SK-N-SH (cell line): ENCODE data around the gene TRAF2. TPM values are rescaled to one million over a fixed set of nuclear protein-coding genes. Genes with fewer than 3 reads are reported as not detected.

Source experiments
- CTCF ChIA-PET: fragments of 300-600, 350-600 bp; formaldehyde crosslinking; extraction: SDS; loops from one replicate; lab custom pipeline; 2021; lab: Yijun Ruan, JAX
- POLR2A ChIA-PET: fragments of 350-600 bp; sonication (Branson Sonifier 250); formaldehyde crosslinking; extraction: SDS; loops from one replicate; lab custom pipeline; 2020; ENCODE audit warnings: antibody characterized with exemption, inconsistent platforms; lab: Yijun Ruan, JAX
- DNase-seq: peaks from one replicate; pipeline ENCODE4 v3.0.0; 2012
- H2AFZ ChIP-seq: fragments of 200-600 bp; sonication (generic); 2 replicates; pipeline ENCODE4 v1.8.1; 2016; ENCODE audit warnings: antibody characterized with exemption, mild to moderate bottlenecking, low read depth
- H3F3A ChIP-seq: fragments of 200-600 bp; sonication (generic); replicated peaks from 2 replicates; pipeline ENCODE3; 2016; ENCODE audit warnings: antibody characterized with exemption, mild to moderate bottlenecking; ENCODE audit not compliant: insufficient read depth
- H3K27ac ChIP-seq, 2 experiments: fragments of 200-500 bp in 1 of 2; fragments of 200-600 bp in 1 of 2; sonication (Bioruptor generic) in 1 of 2; sonication (generic), shearing (Covaris generic) in 1 of 2; 2 replicates each; pipeline versions ENCODE4 v1.5.1 to v1.6.1; 2014 to 2016; ENCODE audit warnings: low read depth in 2 of 2, inconsistent platforms in 1 of 2, low read length in 1 of 2, mild to moderate bottlenecking in 1 of 2, mixed read lengths in 1 of 2
- H3K27me3 ChIP-seq: fragments of 200-600 bp; sonication (generic), shearing (Covaris generic); 2 replicates; pipeline ENCODE4 v1.6.1; 2016; ENCODE audit warnings: mixed run types; ENCODE audit not compliant: insufficient read depth
- H3K36me3 ChIP-seq, 2 experiments: fragments of 200-500 bp in 1 of 2; fragments of 200-600 bp in 1 of 2; sonication (Bioruptor generic) in 1 of 2; sonication (generic) in 1 of 2; replicated peaks in 1 of 2; 2 replicates each; pipeline versions ENCODE3 to v1.5.1; 2014 to 2016; ENCODE audit warnings: low read length in 1 of 2, mild to moderate bottlenecking in 1 of 2; ENCODE audit not compliant: insufficient read depth in 2 of 2, control insufficient read depth in 1 of 2
- H3K4me1 ChIP-seq, 2 experiments: fragments of 200-500 bp in 1 of 2; fragments of 200-600 bp in 1 of 2; sonication (Bioruptor generic) in 1 of 2; sonication (generic), shearing (Covaris generic) in 1 of 2; 2 replicates each; pipeline versions ENCODE4 v1.5.1 to v1.6.1; 2014 to 2016; ENCODE audit warnings: low read depth in 1 of 2, low read length in 1 of 2, mixed run types in 1 of 2; ENCODE audit not compliant: insufficient read depth in 2 of 2, control insufficient read depth in 1 of 2
- H3K4me2 ChIP-seq: fragments of 200-600 bp; sonication (generic), shearing (Covaris generic); 2 replicates; pipeline ENCODE4 v1.6.1; 2017; ENCODE audit warnings: mixed run types
- H3K4me3 ChIP-seq, 2 experiments: fragments of 200-500 bp in 1 of 2; fragments of 200-600 bp in 1 of 2; sonication (Bioruptor generic) in 1 of 2; sonication (generic), shearing (Covaris generic) in 1 of 2; 2 replicates each; pipeline versions ENCODE4 v1.5.1 to v1.8.1; 2014 to 2016; ENCODE audit warnings: low read depth in 2 of 2, inconsistent platforms in 1 of 2, low read length in 1 of 2, mild to moderate bottlenecking in 1 of 2, mixed read lengths in 1 of 2, moderate library complexity in 1 of 2
- H3K79me2 ChIP-seq: fragments of 200-600 bp; sonication (generic); 2 replicates; pipeline ENCODE4 v1.8.1; 2017; ENCODE audit warnings: mild to moderate bottlenecking; ENCODE audit not compliant: insufficient read depth
- H3K9ac ChIP-seq: fragments of 200-600 bp; sonication (generic); 2 replicates; pipeline ENCODE4 v1.6.1; 2017; ENCODE audit warnings: mixed run types
- H3K9me2 ChIP-seq: fragments of 200-600 bp; sonication (generic); 2 replicates; pipeline ENCODE4 v1.6.1; 2017; ENCODE audit warnings: mixed run types
- H3K9me3 ChIP-seq: fragments of 200-600 bp; sonication (generic); 2 replicates; pipeline ENCODE4 v1.6.1; 2017; ENCODE audit warnings: mixed run types, mild to moderate bottlenecking, moderate library complexity
- H4K20me1 ChIP-seq: fragments of 200-600 bp; sonication (generic); 2 replicates; pipeline ENCODE4 v1.6.1; 2017; ENCODE audit warnings: mild to moderate bottlenecking, mixed run types; ENCODE audit not compliant: insufficient read depth
- CHD2 ChIP-seq: fragments of 150-350 bp; IDR thresholded peaks from 2 replicates; pipeline ENCODE4 v1.6.1; 2018; ENCODE audit warnings: low read length; ENCODE audit not compliant: partially characterized antibody
- CTCF ChIP-seq: fragments of 200-600 bp; sonication (generic); IDR thresholded peaks from 2 replicates; pipeline ENCODE4 v1.6.1; 2017; ENCODE audit warnings: antibody characterized with exemption, mild to moderate bottlenecking, moderate library complexity
- EP300 ChIP-seq, 2 experiments: IDR thresholded peaks; 2 replicates each; pipeline versions ENCODE4 v1.4.0 to v1.6.1; 2012; ENCODE audit warnings: borderline replicate concordance in 1 of 2, low read depth in 1 of 2, low read length in 1 of 2
- FOXJ3 ChIP-seq: sonication (generic); formaldehyde crosslinking; IDR thresholded peaks from 2 replicates; pipeline ENCODE4 v1.5.1; 2020; ENCODE audit warnings: mild to moderate bottlenecking, missing genetic modification reagents
- GABPA ChIP-seq: IDR thresholded peaks from 2 replicates; pipeline ENCODE4 v1.4.0; 2012; ENCODE audit warnings: low read depth, mild to moderate bottlenecking
- IRF3 ChIP-seq: fragments of 150-350 bp; IDR thresholded peaks from 2 replicates; pipeline ENCODE4 v1.6.1; 2016; ENCODE audit warnings: mild to moderate bottlenecking, low read depth, low read length
- JUND ChIP-seq: IDR thresholded peaks from 2 replicates; pipeline ENCODE4 v1.4.0; 2012
- MXI1 ChIP-seq: IDR thresholded peaks from 2 replicates; pipeline ENCODE4 v1.6.1; 2012; ENCODE audit warnings: mild to moderate bottlenecking, low read depth, low read length, improper control_type of control experiment
- NFIC ChIP-seq: IDR thresholded peaks from 2 replicates; pipeline ENCODE4 v1.4.0; 2012; ENCODE audit warnings: borderline replicate concordance
- POLR2AphosphoS5 ChIP-seq: IDR thresholded peaks from 2 replicates; pipeline ENCODE4 v1.6.1; 2012; ENCODE audit warnings: low read depth, low read length
- RAD21 ChIP-seq: IDR thresholded peaks from 2 replicates; pipeline ENCODE4 v1.6.1; 2012; ENCODE audit warnings: mild to moderate bottlenecking, low read length
- RCOR1 ChIP-seq: fragments of 150-350 bp; IDR thresholded peaks from 2 replicates; pipeline ENCODE4 v1.6.1; 2017; ENCODE audit warnings: antibody characterized with exemption, low read length
- RFX5 ChIP-seq: IDR thresholded peaks from 2 replicates; pipeline ENCODE4 v1.6.1; 2012; ENCODE audit warnings: mild to moderate bottlenecking, improper control_type of control experiment, low read length
- RXRA ChIP-seq: IDR thresholded peaks from 2 replicates; pipeline ENCODE4 v1.4.0; 2012; ENCODE audit warnings: low read depth, mild to moderate bottlenecking, borderline replicate concordance
- SIN3A ChIP-seq: IDR thresholded peaks from 2 replicates; pipeline ENCODE4 v1.6.1; 2012; ENCODE audit warnings: low read depth, mild to moderate bottlenecking, low read length, moderate library complexity, borderline replicate concordance
- TAF1 ChIP-seq: IDR thresholded peaks from 2 replicates; pipeline ENCODE4 v1.6.1; 2012; ENCODE audit warnings: low read depth, mild to moderate bottlenecking, low read length, moderate library complexity, borderline replicate concordance
- TCF12 ChIP-seq: IDR thresholded peaks from 2 replicates; pipeline ENCODE4 v1.4.0; 2012
- TEAD4 ChIP-seq: IDR thresholded peaks from 2 replicates; pipeline ENCODE4 v1.4.0; 2012; ENCODE audit warnings: mild to moderate bottlenecking, borderline replicate concordance; ENCODE audit not compliant: insufficient read depth
- YY1 ChIP-seq: IDR thresholded peaks from 2 replicates; pipeline ENCODE4 v1.4.0; 2012; ENCODE audit warnings: low read depth, mild to moderate bottlenecking
- ZBTB33 ChIP-seq: IDR thresholded peaks from 2 replicates; pipeline ENCODE4 v1.4.0; 2012; ENCODE audit warnings: low read depth, borderline replicate concordance
- WGBS: methylation state at CpG from one replicate; pipeline ENCODE4 v1.1.6; 2017; ENCODE audit warnings: low lambda C conversion rate; 5-methylcytosine and 5-hydroxymethylcytosine counted together
- polyA plus RNA-seq, 3 experiments: library from polyadenylated mRNA; depleted of rRNA; stranded (reverse); fragments of >200 nt; gene quantifications; 2 replicates each; pipeline ENCODE4 v1.2.3, GENCODE V29; 2012

Gene TRAF2
- polyA plus RNA-seq, 1 of the 3 experiments (the other 2 are of a cell fraction), result 15.4 TPM

GRCh38 chr9:136936645-136937170 lies 50.4 kb downstream of the TRAF2 start:
- 91% methylated on average over 8 of the region's 8 CpGs for WGBS
- Histone ChIP-seq H3K9me3 (no peaks in the 10 kb centered on the region), H2AFZ (no peak overlapping the region), H3K27me3 (no peaks in the 10 kb centered on the region), H3K4me2 (no peak overlapping the region), H4K20me1 (no peaks in the 10 kb centered on the region), H3K79me2 (peaks cover 4% of the 10 kb centered on the region), H3K4me3 (no peak overlapping the region), H3K36me3 (peaks cover 20 to 25% of the 10 kb centered on the region in 2 experiments), H3K27ac (no peak overlapping the region), H3K4me1 (no peaks in the 10 kb centered on the region), H3K9ac (no peak overlapping the region), H3K9me2 (no peaks in the 10 kb centered on the region), H3F3A (peaks cover 14% of the 10 kb centered on the region)
- ChIA-PET CTCF (interaction anchor here (1.2 kb wide), 1 partner anchor 10 kb away, joined by 3 read pairs; no protein-coding TSS in a partner anchor), POLR2A (no interaction called here)
- DNase-seq, result no peak
- no peak for TF ChIP-seq RXRA

- DNase-seq, result no peak
- ChIA-PET CTCF (interaction anchor here (1.2 to 1.8 kb wide), 2 partner anchors 10 to 11 kb away, joined by 3 to 5 read pairs; no protein-coding TSS in a partner anchor), POLR2A (no interaction called here)
- Histone ChIP-seq H3K27ac (no peak overlapping the region), H3K9ac (no peak overlapping the region), H3K4me1 (no peaks in the 10 kb centered on the region), H3K4me2 (no peak overlapping the region), H3K4me3 (no peak overlapping the region), H3K36me3 (peaks cover 16 to 32% of the 10 kb centered on the region in 2 experiments), H3K79me2 (peaks cover 10% of the 10 kb centered on the region), H4K20me1 (peaks cover under 1% of the 10 kb centered on the region; the same call in 1 of the 2 replicates), H3F3A (peaks cover 14% of the 10 kb centered on the region), H3K9me2 (no peaks in the 10 kb centered on the region), H3K27me3 (no peaks in the 10 kb centered on the region), H3K9me3 (no peaks in the 10 kb centered on the region), H2AFZ (no peak overlapping the region)
- no peak for TF ChIP-seq MXI1
- TF ChIP-seq TCF12, result no peak
- no peak for TF ChIP-seq FOXJ3
- TF ChIP-seq TAF1, result no peak
- no peak for TF ChIP-seq NFIC
- TF ChIP-seq JUND, result no peak
- TF ChIP-seq EP300 (IDR thresholded peaks at IDR 0.05; ENCODE audit: borderline replicate concordance in 1 of 2, low read depth in 1 of 2, low read length in 1 of 2), result no peak
- no peak for TF ChIP-seq POLR2AphosphoS5
- TF ChIP-seq ZBTB33, result no peak
- no peak for TF ChIP-seq CHD2
- TF ChIP-seq GABPA, result no peak
- no peak for TF ChIP-seq RAD21
- TF ChIP-seq TEAD4, result no peak
- TF ChIP-seq SIN3A, result no peak
- TF ChIP-seq RXRA, result no peak
- no peak for TF ChIP-seq IRF3
- no peak for TF ChIP-seq RCOR1
- no peak for TF ChIP-seq RFX5
- no peak for TF ChIP-seq YY1
- TF ChIP-seq CTCF, result no peak
- 91% methylated on average over 11 of the region's 15 CpGs for WGBS
Observed at GRCh38 chr9:136937186-136938001, 51.1 kb downstream of the TRAF2 start.
